GM12864 (cell line): Measurements from ENCODE around the gene PGAM5.
A peak's percentile ranks its signal among the peaks of the same experiment; 100 is the strongest.

Source experiments
- DNase-seq: peaks from one replicate; pipeline ENCODE4 v3.0.0-alpha.2; 2011; ENCODE audit warnings: low read depth
- H3K4me3 ChIP-seq: 2 replicates; pipeline ENCODE4 v1.5.1; 2011; ENCODE audit warnings: mild to moderate bottlenecking, low read depth, low read length, control low read depth
- CTCF ChIP-seq: IDR thresholded peaks from 2 replicates; pipeline ENCODE4 v1.5.1; 2011; ENCODE audit warnings: low read depth, mild to moderate bottlenecking, moderate library complexity, low read length, control low read depth, inconsistent platforms; ENCODE audit errors: missing control alignments

The PGAM5 gene

GRCh38 chr12:132674561-132674960 is 36.1 kb upstream of the PGAM5 start:
- H3K4me3 ChIP-seq, result no peak overlapping the region
- TF ChIP-seq CTCF, result no peak
- DNase-seq, result no peak

GRCh38 chr12:132675757-132676432 is 34.7 kb upstream of the PGAM5 start:
- H3K4me3 ChIP-seq, result no peak overlapping the region
- no peak for TF ChIP-seq CTCF
- no peak for DNase-seq

- no peak overlapping the region for H3K4me3 ChIP-seq
- no peak for DNase-seq
- no peak for TF ChIP-seq CTCF
These were observed 33.1 kb upstream of the PGAM5 start for GRCh38 chr12:132677492-132677891.

- no peak overlapping the region for H3K4me3 ChIP-seq
- no peak for DNase-seq
- TF ChIP-seq CTCF, result no peak
These were observed 25.2 kb upstream of the PGAM5 start for GRCh38 chr12:132685400-132685799.

- no peak for TF ChIP-seq CTCF
- no peak for DNase-seq
- H3K4me3 ChIP-seq, result peak overlapping the region; percentile 81
These were observed 23.8 kb upstream of the PGAM5 start for GRCh38 chr12:132686825-132687210.

GRCh38 chr12:132687211-132688164 is 23.2 kb upstream of the PGAM5 start, which contains the start of the genes POLE and PXMP2:
TSS of gene POLE (minus strand) at chr12:132687342. CDS start at chr12:132687315, 27 bp downstream.
TSS of gene PXMP2 (plus strand) at chr12:132687587. CDS start at chr12:132687671, 84 bp downstream.
- peak; percentile 4 for TF ChIP-seq CTCF
- peak; percentile 75 for DNase-seq
- peak within 1 kb of the TSS; percentile 81 for H3K4me3 ChIP-seq
